H9 (cell line): ENCODE measurements around the gene DCTN3. TPM values are rescaled to one million over a fixed set of nuclear protein-coding genes. Genes with fewer than 3 reads are reported as not detected.

ENCODE experiments used
- DNase-seq: peaks from one replicate; pipeline ENCODE4 v3.0.0-alpha.2; 2017
- H2AFZ ChIP-seq: one replicate; pipeline ENCODE4 v1.6.1; 2013; ENCODE audit warnings: mild to moderate bottlenecking, low read length, control low read depth, moderate library complexity
- H2AK5ac ChIP-seq: 2 replicates; pipeline ENCODE4 v1.6.1; 2013; ENCODE audit warnings: low read length, control low read depth, mixed read lengths; ENCODE audit not compliant: insufficient read length
- H2BK120ac ChIP-seq: one replicate; pipeline ENCODE4 v1.6.1; 2013; ENCODE audit warnings: low read depth, mild to moderate bottlenecking, low read length, control low read depth, inconsistent platforms; ENCODE audit not compliant: poor library complexity, severe bottlenecking
- H2BK12ac ChIP-seq: 2 replicates; pipeline ENCODE4 v1.6.1; 2013; ENCODE audit warnings: low read length, control low read depth, mixed read lengths, low read depth; ENCODE audit not compliant: insufficient read length
- H2BK15ac ChIP-seq: 2 replicates; pipeline ENCODE4 v1.6.1; 2013; ENCODE audit warnings: low read depth, low read length, control low read depth
- H2BK20ac ChIP-seq: one replicate; pipeline ENCODE4 v1.6.1; 2013; ENCODE audit warnings: low read depth, mild to moderate bottlenecking, low read length, control low read depth, inconsistent platforms; ENCODE audit not compliant: poor library complexity, severe bottlenecking
- H2BK5ac ChIP-seq: 2 replicates; pipeline ENCODE4 v1.6.1; 2013; ENCODE audit warnings: low read length, control low read depth, mixed read lengths; ENCODE audit not compliant: insufficient read length
- H3K14ac ChIP-seq: 2 replicates; pipeline ENCODE4 v1.6.1; 2013; ENCODE audit warnings: low read length, control low read depth; ENCODE audit not compliant: insufficient read depth
- H3K18ac ChIP-seq: 2 replicates; pipeline ENCODE4 v1.6.1; 2013; ENCODE audit warnings: low read depth, mild to moderate bottlenecking, mixed read lengths, low read length, control low read depth; ENCODE audit not compliant: insufficient read length
- H3K23ac ChIP-seq: 2 replicates; pipeline ENCODE4 v1.6.1; 2013; ENCODE audit warnings: low read length, control low read depth, mixed read lengths, low read depth; ENCODE audit not compliant: insufficient read length
- H3K23me2 ChIP-seq: 2 replicates; pipeline ENCODE4 v1.6.1; 2013; ENCODE audit warnings: low read depth, mild to moderate bottlenecking, mixed read lengths, low read length, control low read depth; ENCODE audit not compliant: insufficient read length, poor library complexity, severe bottlenecking
- H3K27ac ChIP-seq: 2 replicates; pipeline ENCODE4 v1.5.1; 2013; ENCODE audit warnings: low read length, control low read depth, mixed read lengths, low read depth; ENCODE audit not compliant: insufficient read length
- H3K27me3 ChIP-seq: 2 replicates; pipeline ENCODE4 v1.6.1; 2013; ENCODE audit warnings: low read length, control low read depth, inconsistent platforms; ENCODE audit not compliant: insufficient read depth
- H3K4ac ChIP-seq: 2 replicates; pipeline ENCODE4 v1.6.1; 2013; ENCODE audit warnings: low read depth, mild to moderate bottlenecking, control low read depth, inconsistent platforms, low read length, moderate library complexity
- H3K4me1 ChIP-seq: 2 replicates; pipeline ENCODE4 v1.6.1; 2013; ENCODE audit warnings: low read length, control low read depth, inconsistent platforms; ENCODE audit not compliant: insufficient read depth
- H3K4me2 ChIP-seq: 2 replicates; pipeline ENCODE4 v1.6.1; 2013; ENCODE audit warnings: low read length, control low read depth, mixed read lengths; ENCODE audit not compliant: insufficient read length, insufficient read depth
- H3K56ac ChIP-seq: 2 replicates; pipeline ENCODE4 v1.6.1; 2013; ENCODE audit warnings: low read depth, mild to moderate bottlenecking, mixed read lengths, low read length, control low read depth; ENCODE audit not compliant: insufficient read length
- H3K79me1 ChIP-seq: 2 replicates; pipeline ENCODE4 v1.6.1; 2013; ENCODE audit warnings: low read depth, mild to moderate bottlenecking, moderate library complexity, low read length, control low read depth, inconsistent platforms; ENCODE audit not compliant: insufficient read depth, poor library complexity, severe bottlenecking
- H3K79me2 ChIP-seq: 2 replicates; pipeline ENCODE4 v1.6.1; 2013; ENCODE audit warnings: low read length, control low read depth, inconsistent platforms; ENCODE audit not compliant: insufficient read depth
- H3K9ac ChIP-seq: 2 replicates; pipeline ENCODE4 v1.6.1; 2013; ENCODE audit warnings: low read length, control low read depth, mixed read lengths; ENCODE audit not compliant: insufficient read length; ENCODE audit errors: extremely low read depth
- H3K9me3 ChIP-seq: one replicate; pipeline ENCODE4 v1.6.1; 2013; ENCODE audit warnings: low read depth, low read length, inconsistent platforms; ENCODE audit not compliant: control insufficient read depth
- H3T11ph ChIP-seq: one replicate; pipeline ENCODE4 v1.6.1; 2013; ENCODE audit warnings: mild to moderate bottlenecking, low read length, control low read depth, inconsistent platforms
- H4K20me1 ChIP-seq: one replicate; pipeline ENCODE4 v1.6.1; 2013; ENCODE audit not compliant: control insufficient read depth, insufficient read length, insufficient read depth
- H4K5ac ChIP-seq: 2 replicates; pipeline ENCODE4 v1.6.1; 2013; ENCODE audit warnings: low read depth, mild to moderate bottlenecking, mixed read lengths, low read length, control low read depth; ENCODE audit not compliant: insufficient read length
- H4K8ac ChIP-seq: replicated peaks from 2 replicates; pipeline ENCODE4 v1.6.1; 2013; ENCODE audit warnings: low read length, control low read depth, mixed read lengths, low read depth; ENCODE audit not compliant: insufficient read length
- H4K91ac ChIP-seq: 2 replicates; pipeline ENCODE4 v1.6.1; 2013; ENCODE audit warnings: low read depth, mild to moderate bottlenecking, moderate library complexity, mixed read lengths, low read length, control low read depth; ENCODE audit not compliant: insufficient read length
- H3K27ac Mint-ChIP-seq, 3 experiments: 2 replicates in 2 of 3; 3 replicates in 1 of 3; pipeline ENCODE4 v1.8.0; 2020 to 2021; ENCODE audit warnings: mixed read lengths in 3 of 3, mild to moderate bottlenecking in 1 of 3, moderate library complexity in 1 of 3
- H3K27me3 Mint-ChIP-seq: 2 replicates; pipeline ENCODE4 v1.8.0; 2021; ENCODE audit warnings: low read depth, mild to moderate bottlenecking, moderate library complexity, mixed read lengths
- H3K36me3 Mint-ChIP-seq, 3 experiments: 2 replicates in 2 of 3; 3 replicates in 1 of 3; pipeline ENCODE4 v1.8.0; 2020 to 2021; ENCODE audit warnings: low read depth in 3 of 3, mixed read lengths in 3 of 3; ENCODE audit not compliant: insufficient read depth in 1 of 3
- H3K4me1 Mint-ChIP-seq, 2 experiments: 2 replicates each; pipeline ENCODE4 v1.8.0; 2020; ENCODE audit warnings: mixed read lengths in 2 of 2
- H3K4me3 Mint-ChIP-seq, 2 experiments: 2 replicates in 1 of 2; 3 replicates in 1 of 2; pipeline ENCODE4 v1.8.0; 2020 to 2021; ENCODE audit warnings: mild to moderate bottlenecking in 2 of 2, mixed read lengths in 2 of 2, moderate library complexity in 1 of 2
- H3K9me3 Mint-ChIP-seq, 2 experiments: 2 replicates in 1 of 2; 3 replicates in 1 of 2; pipeline ENCODE4 v1.8.0; 2020; ENCODE audit warnings: mild to moderate bottlenecking in 2 of 2, mixed read lengths in 2 of 2, moderate library complexity in 1 of 2
- WGBS: extraction: QIAGEN DNeasy Blood & Tissue Kit; methylation state at CpG from one replicate; pipeline ENCODE4 v1.1.7; 2013; ENCODE audit warnings: missing lambda C conversion rate, low lambda C conversion rate, mixed read lengths; ENCODE audit not compliant: insufficient read length; ENCODE audit errors: extremely low coverage; 5-methylcytosine and 5-hydroxymethylcytosine counted together
- total RNA-seq: library from RNA; stranded (reverse); gene quantifications from 2 replicates; pipeline ENCODE4 v1.2.1, GENCODE V29; 2021
- TF ChIP-seq, protein P1 (sequence below): fragments of 200-600 bp; sonication (generic); conservative IDR thresholded peaks from 3 replicates; pipeline ENCODE4 v1.8.0; 2021; ENCODE audit warnings: antibody characterized with exemption, mild to moderate bottlenecking

Gene DCTN3
- total RNA-seq, 1 experiment from 2014 or later, result 40.0 TPM

DNA sequence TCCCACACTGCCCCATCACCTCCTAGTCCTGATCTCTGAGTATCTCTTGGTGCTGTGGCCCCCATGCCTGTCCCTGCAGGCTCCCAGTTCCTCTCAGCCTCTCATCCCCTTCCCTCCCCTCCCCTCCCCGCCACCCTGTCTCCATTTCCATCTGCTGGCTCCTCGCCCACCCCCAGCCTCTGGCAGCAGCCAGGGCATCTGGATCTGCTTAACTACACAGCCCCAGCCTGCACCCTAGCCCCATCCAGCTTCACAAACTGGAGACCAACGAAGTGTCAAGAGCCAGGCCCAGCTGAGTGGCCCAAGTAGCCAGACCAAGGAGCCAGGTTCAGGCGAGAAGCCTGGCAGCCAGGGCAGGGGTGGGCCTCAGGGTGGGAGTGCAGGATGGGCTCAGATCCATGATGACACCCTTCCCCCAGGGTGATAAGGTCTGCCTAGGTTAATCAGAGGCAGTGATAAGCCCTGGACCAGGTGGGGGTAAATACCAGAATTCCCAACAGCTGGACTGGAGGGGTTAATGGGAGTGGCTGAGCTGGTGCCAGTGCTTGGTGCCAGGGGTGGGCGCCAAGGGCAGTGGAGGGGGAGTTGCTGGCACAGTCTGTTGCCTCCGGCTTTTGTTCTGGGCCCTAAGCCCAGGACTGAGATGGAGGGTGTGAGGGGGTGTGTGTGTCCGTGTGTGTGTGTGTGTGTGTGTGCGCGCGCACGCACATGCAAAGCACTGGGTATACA is 34.2 kb upstream of the DCTN3 start:
- Histone ChIP-seq H3K27me3 (no peaks in the 10 kb centered on the region), H3K9ac (no peak overlapping the region), H3K23me2 (peaks cover 7% of the 10 kb centered on the region), H3K9me3 (no peaks in the 10 kb centered on the region), H2AK5ac (no peak overlapping the region), H3K79me2 (no peaks in the 10 kb centered on the region), H2BK5ac (no peak overlapping the region), H3K18ac (no peak overlapping the region), H3K27ac (no peak overlapping the region), H3K4me1 (peaks cover 5% of the 10 kb centered on the region; the same call in 1 of the 2 replicates), H3K4me2 (no peak overlapping the region), H3K23ac (no peak overlapping the region), H2AFZ (no peak overlapping the region), H2BK20ac (no peak overlapping the region), H3K79me1 (no peaks in the 10 kb centered on the region), H3K4ac (no peak overlapping the region), H2BK120ac (no peak overlapping the region), H3K14ac (no peak overlapping the region; the same call in 1 of the 2 replicates), H2BK15ac (no peak overlapping the region), H3K56ac (no peak overlapping the region), H4K5ac (no peak overlapping the region), H4K8ac (no peak overlapping the region), H4K91ac (no peak overlapping the region), H4K20me1 (peaks cover 3% of the 10 kb centered on the region), H2BK12ac (no peak overlapping the region), H3T11ph (no peak overlapping the region)
- TF ChIP-seq, protein P1, sequence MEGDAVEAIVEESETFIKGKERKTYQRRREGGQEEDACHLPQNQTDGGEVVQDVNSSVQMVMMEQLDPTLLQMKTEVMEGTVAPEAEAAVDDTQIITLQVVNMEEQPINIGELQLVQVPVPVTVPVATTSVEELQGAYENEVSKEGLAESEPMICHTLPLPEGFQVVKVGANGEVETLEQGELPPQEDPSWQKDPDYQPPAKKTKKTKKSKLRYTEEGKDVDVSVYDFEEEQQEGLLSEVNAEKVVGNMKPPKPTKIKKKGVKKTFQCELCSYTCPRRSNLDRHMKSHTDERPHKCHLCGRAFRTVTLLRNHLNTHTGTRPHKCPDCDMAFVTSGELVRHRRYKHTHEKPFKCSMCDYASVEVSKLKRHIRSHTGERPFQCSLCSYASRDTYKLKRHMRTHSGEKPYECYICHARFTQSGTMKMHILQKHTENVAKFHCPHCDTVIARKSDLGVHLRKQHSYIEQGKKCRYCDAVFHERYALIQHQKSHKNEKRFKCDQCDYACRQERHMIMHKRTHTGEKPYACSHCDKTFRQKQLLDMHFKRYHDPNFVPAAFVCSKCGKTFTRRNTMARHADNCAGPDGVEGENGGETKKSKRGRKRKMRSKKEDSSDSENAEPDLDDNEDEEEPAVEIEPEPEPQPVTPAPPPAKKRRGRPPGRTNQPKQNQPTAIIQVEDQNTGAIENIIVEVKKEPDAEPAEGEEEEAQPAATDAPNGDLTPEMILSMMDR, result no peak
- H3K36me3 Mint-ChIP-seq, result peaks cover 2 to 7% (median 4%) of the 10 kb centered on the region in 3 experiments; a peak in 5 of 7 replicates
- H3K27me3 Mint-ChIP-seq, result peaks cover 6% of the 10 kb centered on the region
- no CpG with 5 or more reads among the region's 11 CpGs for WGBS
- H3K4me1 Mint-ChIP-seq, result peaks cover 30 to 42% of the 10 kb centered on the region in 2 experiments
- H3K4me3 Mint-ChIP-seq, result no peak overlapping the region; a peak in 1 of 5 replicates
- H3K27ac Mint-ChIP-seq, result no peak overlapping the region; a peak in 1 of 7 replicates
- no peak for DNase-seq
- H3K9me3 Mint-ChIP-seq, result no peaks in the 10 kb centered on the region
